ENCODE measurements around the gene ACIN1.

ACIN1 gene

DNA sequence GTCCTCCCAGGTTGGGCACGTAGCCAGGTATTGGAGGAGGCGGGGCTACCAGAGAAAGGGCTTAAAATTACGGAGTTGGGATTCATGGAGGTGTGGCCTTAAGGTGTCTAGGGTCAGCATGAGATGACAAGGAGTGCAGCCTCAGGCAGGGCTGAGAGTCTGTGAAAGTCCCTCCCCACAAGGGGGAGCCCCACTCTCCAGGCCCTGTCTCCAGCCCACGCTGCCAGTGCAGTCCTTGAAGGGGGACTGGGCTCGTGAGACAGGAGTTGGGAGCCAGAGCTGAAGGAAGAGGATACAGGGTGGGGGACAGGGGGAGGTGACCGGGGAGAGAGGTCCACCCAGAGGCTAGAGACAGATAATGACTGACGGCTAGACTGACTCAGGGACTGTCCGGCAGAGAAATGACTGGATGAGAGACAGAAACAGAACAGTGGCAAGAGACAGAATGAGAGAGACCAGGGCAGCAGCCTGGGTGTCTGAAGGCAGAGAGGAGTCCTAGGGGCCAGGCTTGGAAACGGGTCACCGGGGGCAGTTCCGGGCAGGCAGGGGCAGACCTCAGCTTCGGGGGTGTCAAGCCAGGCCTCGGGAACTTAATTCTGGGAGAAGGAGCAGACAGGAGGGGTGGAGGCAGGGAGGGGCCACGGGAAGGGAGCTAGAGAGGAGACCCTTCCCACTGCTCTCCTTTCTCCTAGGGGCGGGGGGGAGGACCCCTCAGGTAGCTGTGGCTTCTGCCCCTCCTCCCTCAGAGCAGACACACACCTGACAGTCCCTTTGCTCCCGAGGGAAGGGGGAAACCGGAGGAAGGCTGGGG lies 38.6 kb downstream of the ACIN1 start:
- no peak for DNase-seq

DNA sequence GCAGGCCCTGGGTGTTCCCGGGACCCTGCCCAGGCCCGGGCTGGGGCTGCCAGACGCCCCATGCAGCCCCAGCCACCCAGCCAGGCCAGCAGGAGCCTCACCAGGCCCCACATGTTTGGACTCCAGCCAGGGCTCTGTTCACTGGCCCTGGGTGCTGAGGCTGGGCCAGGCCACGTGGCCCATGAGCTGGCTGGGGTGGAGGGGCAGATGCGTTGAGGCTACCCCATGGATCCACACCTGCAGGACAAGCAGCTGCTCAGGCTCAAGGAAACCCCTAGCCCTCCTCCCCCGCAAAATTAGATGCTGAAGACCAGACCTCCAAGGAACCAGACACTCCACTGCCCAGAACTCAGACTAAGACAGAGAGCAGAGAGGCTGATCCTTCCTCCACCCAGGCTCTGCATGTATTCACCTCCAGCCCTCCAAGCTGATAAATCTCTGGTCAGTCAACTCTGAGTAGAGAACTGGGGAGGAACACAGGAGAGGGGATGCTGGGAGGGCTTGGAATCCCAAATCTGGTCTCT lies 39.3 kb downstream of the ACIN1 start:
- DNase-seq = no peak

DNA sequence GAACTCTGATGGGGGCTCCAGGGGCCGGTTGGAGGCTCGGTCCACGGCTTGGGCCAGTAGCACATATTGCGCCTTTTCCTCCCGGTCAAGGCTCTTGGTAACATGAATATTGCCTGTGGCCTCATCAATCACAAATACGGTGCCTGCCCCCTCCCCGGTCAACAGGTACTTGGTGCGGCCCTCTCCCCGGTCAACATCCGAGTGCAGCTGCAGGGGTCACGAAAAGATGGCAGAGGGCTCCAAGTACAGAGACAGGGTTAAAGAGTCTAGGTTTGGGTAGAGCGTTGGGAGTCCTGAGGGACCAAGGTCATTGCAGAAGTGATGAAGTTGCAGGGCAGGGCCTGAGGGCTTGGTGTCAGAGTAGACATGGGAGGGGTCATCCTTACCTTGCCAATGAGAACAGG lies 39.8 kb downstream of the ACIN1 start:
- DNase-seq = no peak

DNA sequence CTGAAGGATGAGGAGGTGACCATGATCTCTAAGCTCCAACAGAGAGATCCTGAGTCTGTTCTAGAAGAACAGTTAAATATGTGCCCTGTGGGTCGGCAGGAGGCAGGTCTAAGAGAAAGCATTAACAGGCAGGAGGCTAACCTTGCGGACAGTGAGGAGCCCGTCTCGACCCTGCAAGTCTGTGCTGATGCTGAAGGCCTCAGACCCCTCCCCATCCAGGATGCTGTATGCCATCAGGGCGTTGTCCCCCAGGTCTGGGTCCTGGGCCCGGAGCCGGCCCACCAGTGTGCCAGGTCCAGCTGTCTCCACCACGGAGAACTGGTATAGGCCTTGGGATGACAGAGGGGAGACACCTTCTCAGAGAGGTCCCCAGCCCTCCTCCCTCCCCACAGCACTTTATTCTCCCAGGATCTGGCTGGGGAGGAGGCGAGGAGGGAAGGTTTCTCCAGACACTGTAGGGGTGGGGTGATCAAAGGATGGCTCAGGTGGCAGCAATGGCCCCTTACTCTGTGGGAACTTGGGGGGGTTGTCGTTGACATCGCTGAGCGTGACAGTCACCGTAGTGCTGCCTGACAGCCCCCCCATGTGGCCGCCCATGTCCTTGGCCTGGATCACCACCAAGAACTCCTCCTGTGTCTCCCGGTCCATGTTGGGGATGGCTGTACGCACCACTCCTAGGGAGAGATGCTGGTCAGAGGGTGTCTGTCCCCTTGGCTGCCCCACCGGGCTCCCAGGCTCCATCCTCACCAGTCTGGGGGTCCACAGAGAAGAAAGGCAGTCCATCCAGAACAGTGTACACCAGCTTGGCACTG lies 40.7 kb downstream of the ACIN1 start:
- DNase-seq = no peak

DNA sequence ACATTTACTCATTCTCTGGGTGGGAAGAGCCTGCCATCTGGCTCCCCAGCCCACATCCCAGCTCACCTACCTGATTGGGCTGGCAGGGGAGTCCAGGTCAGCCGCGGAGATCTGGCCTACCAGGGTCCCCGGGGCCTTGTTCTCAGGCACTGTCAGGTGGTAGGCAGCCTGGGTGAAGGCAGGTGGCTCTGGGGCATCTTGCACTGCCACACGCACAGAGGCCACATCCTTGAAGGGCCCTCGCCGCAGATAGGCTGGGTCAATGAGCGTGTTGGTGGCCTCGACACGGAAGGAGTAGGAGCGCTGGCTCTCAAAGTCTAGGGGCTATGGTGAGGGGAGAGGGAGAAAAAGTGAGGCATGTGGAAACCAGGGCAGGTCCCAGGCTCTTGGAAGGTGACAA lies 41.5 kb downstream of the ACIN1 start:
- DNase-seq = no peak

DNA sequence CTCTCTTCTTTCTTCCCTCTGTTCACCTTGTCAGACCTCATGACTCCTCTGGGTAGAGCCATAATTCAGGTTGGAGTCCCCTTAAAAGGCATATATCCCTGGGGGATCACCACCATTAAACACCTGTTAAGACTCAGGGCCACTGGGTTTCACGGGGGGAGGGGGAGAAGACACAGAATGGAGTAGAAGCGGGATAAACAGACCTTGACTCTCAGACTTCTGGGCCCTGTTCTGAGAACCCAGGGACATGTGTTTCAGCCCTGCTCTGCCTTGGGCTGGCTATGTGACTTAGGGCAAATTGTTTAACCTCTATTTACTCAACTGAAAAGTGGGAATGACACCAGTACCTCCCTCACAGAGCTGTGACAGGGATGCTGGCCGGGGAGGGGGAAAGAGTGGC lies 42.3 kb downstream of the ACIN1 start:
- no peak for DNase-seq

DNA sequence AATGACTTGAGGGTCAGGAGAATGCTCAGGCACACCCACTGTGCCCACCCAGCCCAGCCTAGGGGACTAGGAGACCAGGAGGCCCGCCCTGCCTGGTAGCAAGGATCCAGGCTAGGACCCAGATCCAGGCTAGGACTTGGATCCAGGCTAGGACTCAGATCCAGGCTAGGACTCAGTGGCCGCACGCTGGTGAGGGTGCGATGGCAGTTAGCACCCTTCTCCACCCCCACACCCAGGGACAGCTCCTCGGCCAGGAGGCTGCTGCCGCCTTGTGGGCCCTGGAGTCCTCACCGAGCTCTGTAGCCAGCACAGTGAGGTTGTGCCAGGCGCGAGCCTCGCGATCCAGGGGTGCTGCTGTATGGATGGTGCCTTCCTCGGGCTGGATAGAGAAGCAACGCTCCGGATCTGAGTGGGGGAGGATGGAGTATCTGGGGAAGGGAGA lies 42.7 kb downstream of the ACIN1 start:
- no peak for DNase-seq

DNA sequence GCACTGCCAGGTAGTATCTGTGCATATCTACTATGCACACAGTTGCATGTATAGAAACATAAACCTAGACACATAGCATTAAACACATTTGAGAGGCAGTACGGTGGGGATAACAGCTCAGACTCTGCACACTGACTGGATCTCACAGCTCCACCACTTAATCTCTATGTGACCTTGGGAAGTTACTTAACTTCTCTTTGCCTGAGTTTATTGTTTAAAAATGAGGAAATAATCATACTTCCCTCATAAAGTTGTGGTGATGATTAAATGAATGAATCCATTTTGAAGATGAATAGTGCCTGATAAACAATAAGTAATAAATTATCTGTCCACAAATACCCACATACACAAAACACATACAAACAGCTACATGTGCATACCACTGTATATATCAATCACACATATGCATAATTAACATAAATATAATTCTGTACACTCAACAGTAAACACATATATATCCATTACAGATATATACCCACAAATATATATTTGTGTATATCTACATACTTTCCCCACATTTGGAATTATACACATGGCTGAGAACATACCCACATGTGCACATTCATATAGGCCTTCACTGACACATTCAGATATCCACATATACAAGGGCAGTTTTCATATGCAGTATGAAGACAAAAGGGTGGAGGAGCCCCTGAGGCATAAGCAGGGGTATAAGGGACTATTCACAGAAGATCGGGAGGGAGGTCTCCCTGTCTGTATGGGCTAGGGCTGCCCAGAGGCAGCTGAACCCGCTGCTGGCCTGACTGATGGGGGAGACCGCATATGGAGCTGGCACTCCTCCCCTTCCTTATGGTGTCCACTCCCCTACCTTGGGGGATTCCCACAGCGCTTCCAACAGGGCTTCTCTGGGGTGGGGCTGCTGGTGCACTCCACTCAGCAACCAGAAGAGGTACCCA lies 43.5 kb downstream of the ACIN1 start:
- DNase-seq = no peak

DNA sequence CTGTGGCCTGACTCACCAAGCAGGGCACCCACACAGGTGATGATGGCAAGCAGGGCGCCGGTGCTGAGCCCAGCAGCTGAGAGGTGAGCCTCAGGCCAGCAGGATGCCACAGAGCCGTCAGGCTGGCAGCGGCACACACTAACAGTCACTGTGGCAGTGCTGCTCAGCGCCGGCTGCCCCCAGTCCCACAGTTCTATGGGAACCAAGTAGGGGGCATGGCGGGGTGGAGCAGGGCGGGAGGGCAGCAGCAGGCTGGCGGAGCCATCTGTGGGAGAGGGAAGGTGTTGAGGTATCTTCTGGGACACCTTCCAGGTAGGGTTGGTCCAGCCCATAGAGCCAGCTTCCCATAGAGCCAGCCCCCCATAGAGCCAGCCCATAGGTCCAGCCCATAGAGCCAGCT lies 45.9 kb downstream of the ACIN1 start:
- no peak for DNase-seq

DNA sequence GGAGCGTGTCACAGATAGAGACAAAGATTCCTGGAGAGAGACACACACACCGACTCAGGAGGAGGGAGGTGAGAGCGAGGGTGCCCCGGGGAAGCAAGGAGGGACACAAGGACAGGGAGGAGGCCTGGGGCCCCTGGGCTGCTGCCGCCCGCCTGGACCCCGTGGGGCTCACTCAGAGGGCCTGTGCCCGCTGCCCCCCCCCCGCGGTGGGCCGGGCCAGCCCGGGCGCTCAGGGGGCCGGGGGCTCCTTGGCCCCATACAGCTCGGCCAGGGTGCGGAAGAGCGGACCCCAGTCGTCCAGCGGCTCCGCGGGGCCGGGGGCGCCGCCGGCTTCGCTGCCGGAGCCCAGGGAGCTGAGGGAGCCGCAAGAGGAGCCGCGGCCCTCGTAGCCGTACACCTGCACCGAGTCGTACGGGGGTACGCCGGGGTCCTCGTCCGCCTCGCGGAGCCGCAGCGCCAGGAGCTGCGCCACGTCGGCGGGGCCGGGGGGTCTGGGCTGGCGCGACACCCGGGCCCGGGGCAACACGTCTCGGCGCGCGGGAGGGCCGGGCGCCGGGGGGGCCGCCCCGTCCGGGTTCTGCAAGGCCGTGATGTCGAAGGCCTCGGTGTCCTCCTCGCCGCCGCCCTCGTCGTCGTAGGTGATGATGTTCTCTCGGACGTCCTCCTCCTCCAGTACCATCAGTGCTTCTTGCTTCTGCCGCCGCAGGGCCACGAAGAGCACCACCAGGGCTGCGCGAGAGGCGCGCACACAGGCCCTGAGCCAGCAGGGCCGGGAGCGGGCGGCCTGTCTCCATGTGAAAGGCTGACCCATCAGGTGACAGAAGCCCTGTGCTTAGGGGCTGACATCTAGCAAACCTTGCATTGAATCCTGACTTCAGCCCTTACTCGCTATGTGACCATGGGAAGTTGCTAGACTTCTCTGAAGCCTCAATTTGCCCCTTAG lies 46.9 kb downstream of the ACIN1 start:
- DNase-seq = no peak

DNA sequence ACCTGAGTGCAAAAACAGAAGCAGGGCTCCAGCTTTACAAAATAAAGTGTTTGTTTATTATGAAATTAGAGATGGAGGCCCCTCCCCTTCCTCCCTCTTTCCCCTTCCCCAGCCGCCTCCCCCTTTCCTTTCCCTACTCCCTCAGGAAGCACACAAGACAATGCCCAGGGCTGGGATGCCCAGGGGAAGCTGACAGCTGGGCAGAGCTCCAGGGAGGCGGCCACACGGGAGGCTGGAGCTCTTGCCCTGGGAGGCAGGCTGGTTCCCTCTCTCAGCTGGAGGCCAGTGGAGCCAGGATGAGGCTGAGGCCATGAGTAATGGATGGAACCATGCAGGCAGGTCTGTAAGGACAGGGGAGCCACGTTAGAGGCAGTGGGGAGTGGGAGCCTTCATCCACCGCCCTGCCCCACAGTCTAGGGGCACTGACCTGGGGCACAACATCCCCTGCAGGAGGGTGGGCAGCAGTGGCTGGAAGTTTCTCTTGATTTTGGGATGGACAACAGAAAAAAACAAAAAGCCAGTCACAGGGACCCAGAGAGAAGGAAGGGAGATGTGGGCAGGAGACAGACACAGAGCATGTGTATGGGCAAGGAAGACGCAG lies 47.8 kb downstream of the ACIN1 start:
- DNase-seq = no peak

DNA sequence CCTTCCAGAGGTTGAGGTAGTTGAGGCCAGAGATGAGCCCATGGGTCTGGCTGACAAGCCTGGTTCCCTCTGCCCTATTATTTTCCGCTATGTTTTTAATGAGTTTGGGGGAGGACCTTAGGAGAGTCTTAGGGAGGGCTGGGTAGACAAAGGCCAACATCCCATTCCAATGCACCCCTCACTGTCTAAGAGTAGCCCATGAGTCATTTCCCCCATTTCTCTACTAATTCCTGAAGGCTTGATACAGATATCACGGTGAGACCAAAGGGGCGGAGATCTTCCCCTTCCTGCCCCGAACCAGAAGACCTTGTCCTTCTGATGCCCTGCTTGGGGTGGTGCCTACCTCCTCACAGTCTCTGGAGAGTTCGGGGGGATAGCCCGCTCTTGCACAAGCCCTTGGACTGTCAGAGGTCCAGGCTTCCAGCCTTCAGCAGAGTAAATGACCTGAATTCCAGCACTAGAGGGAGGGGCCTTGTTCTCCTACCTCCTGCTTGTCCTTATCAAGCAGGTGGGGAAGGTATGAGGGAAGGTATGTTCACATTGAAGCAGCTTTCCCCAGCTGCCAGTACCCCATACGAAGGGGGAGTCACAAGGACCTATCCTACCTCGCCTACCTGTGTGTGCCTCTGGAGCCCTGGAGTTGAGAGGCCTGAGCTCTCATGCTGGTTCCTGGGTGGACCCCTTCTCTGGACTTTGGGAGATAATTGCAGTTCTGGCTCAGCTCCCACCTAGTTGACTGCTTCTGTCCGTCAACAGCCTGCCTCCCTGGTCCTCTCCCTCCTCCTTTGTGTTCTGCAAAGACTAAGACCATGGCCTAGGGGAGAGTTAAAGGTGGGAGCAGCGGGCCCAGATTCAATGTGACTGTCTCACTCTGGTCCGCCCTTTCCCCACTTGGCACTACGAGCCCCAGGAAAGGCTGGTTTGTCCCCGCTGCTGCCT lies 49.2 kb downstream of the ACIN1 start:
- DNase-seq = no peak

DNA sequence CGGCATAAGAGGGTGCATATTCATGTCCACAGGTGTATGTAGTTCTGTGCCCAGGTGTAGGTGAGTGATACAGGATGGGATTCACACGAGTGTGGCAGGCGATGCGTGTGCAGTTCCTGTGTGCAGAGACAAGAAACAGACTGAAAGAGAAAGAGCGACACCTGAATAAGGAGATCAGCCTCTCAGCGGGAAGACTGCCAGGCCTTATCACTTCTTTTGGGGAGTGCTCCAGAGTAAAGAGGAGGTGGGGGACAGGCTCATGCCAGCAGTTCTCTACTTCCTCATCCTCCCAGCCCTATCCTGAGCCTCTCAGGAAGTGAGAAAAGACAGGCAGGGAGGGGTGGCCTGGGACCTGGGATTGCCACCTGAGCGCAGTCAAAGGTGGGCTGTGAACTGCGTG lies 50.1 kb downstream of the ACIN1 start:
- no peak for DNase-seq

DNA sequence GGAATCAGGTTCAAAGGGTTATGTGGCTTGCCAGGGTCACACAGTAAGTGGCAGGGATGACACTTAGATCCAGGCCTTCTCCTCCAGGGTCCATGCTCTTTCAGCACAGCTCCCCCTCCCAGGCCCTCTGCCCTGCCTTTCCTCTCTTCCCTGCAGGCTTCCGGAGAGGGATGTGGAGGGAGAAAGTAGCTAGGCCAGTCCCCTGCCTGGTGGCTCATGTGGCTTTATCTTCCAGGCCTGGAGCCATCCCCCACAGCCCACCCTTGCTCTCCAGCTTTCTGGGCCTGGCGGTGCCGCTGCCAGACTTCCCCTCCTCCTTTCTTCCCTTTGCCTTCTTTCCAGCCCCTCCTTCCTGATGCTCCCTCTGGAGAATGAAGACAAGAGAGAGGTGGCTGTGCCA lies 51.2 kb downstream of the ACIN1 start:
- no peak for DNase-seq

DNA sequence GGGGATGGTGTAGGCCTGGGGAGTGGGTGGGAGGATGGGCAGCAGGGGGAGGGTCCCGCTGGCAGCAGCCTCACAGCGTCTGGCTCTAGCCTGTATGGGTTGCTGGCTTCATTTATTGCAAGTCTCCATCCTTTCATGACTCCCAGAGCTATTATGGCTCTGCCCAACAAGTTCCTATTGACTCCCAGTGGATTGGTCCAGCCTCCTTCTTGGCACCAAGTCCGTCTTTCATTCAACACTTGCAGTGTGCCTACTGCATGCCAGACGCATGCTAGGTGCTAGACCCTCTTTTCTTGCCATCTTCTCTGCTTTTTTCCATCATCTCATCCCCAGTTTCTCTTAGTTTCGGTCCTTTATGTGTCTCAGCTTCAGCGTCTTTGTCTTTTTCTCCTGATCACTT lies 51.8 kb downstream of the ACIN1 start:
- DNase-seq = no peak

DNA sequence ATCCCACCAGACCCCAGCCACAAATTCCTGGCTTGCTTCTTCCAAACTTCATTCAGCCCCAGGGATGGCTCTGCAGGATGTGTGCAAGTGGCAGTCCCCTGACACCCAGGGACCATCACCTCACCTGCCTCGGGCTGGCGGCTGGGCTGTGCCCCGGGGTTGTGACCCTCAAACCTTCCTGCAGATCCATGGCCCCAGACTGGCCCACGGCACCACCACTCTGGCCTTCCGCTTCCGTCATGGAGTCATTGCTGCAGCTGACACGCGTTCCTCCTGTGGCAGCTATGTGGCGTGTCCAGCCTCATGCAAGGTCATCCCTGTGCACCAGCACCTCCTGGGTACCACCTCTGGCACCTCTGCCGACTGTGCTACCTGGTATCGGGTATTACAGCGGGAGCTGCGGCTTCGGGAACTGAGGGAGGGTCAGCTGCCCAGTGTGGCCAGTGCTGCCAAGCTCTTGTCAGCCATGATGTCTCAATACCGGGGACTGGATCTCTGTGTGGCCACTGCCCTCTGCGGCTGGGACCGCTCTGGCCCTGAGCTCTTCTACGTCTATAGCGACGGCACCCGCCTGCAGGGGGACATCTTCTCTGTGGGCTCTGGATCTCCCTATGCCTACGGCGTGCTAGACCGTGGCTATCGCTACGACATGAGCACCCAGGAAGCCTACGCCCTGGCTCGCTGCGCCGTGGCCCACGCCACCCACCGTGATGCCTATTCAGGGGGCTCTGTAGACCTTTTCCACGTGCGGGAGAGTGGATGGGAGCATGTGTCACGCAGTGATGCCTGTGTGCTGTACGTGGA lies 52.6 kb downstream of the ACIN1 start, which contains the start of gene PSMB11:
Gene PSMB11, plus strand, starts transcription at position 51 of the 804 bp plus-strand sequence. Its CDS starts 14 bp downstream, at position 65.
- DNase-seq = no peak

DNA sequence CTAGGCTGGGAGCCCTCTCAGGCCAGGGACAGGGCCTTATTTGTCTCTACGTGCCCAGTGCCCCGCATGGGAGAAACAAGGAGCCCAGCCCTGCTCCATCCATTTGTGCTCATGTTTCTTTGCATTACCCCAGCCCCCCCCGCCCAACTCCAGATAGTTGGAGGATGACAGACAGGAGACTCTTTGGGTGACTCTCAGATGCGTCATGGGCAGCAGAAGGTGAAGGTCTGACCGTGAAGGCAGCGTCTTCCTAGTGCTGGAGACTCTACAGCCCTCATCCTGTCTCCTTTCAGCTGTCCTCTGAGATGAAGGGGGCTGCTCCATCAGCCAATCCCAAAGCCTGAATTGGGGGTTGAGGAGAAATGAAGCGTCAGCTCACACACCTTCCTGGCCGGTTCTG lies 53.2 kb downstream of the ACIN1 start:
- no peak for DNase-seq

DNA sequence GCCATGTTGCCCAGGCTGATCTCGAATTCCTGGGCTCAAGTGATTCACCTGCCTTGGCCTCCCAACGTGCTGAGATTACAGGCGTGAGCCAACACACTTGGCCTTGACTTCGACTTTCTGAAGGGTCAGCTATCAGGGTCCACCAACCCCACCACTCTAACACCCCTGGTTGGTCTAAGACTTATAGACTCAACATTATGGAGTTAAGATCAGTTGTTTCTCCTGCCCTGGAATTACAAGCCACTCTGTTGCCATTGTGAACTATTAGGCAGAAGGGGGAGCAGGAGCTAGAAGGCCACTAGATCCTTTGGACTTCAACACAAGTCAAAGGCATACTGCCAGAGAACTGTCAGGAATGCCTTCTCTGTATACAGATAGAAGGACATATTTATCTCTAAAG lies 54.8 kb downstream of the ACIN1 start:
- DNase-seq = no peak
